ENCODE results near the gene ACCS.

The ACCS gene

DNA sequence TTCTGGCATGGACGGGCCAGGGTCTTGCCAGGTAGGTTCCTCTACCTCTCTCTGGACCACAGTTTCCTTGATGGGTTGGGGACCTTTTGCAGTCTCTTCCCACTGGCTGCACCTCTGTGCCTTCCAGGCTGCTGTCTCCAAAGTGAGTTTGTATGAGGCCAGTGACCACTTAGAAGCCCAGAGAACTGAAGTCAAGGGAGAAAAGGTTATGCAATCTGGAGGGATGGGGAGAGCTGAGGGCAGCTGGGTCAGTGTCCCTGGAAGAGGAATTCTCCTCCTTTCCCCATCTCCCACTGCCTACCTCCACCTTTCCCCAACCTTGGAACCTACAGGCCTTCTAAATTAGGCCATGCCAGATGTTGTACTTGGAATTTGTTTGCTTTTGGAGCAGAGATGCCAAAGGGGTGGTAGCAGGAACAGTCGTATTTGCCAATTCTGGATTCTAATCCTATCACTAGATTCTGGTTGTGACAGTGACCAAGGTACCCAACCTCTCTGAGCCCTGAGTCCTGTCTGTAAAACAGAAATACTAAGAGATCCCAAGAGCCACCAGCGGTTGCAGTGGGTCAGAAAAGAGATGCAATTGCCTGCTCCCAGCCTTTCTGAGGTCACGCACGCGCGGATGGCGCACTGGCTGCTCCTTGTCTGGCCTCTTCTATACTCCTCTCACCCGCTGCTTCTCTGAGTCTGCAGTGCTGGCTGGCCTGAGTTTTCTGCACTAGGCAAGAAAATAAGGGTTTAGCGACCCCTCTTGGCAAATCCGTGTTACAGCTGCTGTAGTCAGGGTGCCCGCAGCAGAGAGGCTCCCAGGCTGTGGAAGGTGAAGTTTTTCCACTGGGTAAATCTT is 29.0 kb upstream of the ACCS start:
- no peak for DNase-seq (ENCODE audit: extremely low read depth in 1 of 2, low read depth in 1 of 2)

DNA sequence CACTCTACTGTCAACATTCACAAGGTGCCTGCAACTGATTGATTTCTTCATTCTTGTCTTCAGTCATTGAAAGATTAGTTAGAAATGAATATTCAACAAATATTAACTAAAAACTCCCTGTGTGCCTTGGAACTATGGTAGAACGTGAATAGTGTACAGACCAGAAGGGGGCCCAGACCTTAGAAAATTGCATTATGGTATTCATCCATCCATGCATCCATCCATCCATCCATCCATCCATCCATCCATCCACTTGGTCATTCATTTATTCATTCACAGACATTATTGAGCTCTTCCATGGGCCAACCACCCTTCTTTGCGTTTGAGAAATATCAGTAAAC is 28.4 kb upstream of the ACCS start:
- no peak for DNase-seq (ENCODE audit: extremely low read depth in 1 of 2, low read depth in 1 of 2)

DNA sequence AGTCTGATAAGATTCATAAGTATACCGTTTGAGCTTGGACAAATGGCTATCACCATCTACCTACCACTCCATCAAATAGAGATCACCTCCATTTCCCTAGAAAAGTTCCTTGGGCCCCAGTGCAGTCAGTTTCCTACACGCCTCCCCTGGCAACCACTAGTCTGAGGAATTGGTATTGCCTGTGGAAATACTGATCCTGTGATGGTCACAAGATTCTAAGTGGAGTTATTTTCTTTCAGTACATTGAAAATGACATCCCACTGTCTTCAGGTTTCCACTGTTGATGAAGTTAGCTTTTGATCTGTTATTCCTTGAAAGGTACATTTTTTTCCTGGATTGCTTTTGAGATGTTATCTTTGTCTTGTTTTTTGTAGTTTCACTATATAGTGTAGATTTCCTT is 22.9 kb upstream of the ACCS start:
- DNase-seq (ENCODE audit: extremely low read depth in 1 of 2, low read depth in 1 of 2), result no peak

DNA sequence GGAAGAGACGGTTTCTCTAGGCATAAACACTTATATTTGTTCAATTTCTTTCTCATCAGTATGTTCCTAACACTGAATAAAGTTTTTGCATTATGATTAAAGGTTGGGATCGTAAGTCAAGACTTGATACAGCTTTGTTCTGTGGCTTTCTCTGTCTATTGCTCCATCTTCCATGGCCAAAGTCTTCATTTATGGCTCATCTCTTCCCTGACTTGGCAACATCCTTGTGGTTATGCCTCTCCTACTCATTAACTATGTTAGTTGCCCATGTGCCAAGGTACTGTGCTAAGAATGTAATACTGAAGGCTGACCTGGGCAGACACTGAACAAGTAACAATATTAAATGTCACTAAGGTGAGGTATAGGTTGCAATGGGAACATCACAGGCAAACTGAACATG is 19.9 kb upstream of the ACCS start:
- no peak for DNase-seq (ENCODE audit: extremely low read depth in 1 of 2, low read depth in 1 of 2)

DNA sequence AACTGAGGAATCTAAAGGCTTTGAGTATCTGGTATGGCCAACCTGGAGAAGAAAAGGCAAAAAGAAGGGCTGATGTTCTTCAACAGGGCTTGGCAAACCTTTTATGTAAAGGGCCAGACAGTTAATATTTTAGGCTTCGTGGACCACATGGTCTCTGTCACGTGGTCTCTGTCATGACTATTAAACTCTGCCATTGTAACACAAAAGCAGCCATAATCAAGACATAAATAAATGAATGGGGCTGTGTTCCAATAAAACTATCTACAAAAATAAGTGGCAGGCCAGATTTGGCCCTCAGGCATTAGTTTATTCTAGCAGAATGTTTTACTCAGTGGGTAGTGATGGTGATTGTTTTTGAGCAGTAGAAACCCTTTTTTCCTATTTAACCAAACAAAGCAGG is 18.8 kb upstream of the ACCS start:
- no peak for DNase-seq (ENCODE audit: extremely low read depth in 1 of 2, low read depth in 1 of 2)

DNA sequence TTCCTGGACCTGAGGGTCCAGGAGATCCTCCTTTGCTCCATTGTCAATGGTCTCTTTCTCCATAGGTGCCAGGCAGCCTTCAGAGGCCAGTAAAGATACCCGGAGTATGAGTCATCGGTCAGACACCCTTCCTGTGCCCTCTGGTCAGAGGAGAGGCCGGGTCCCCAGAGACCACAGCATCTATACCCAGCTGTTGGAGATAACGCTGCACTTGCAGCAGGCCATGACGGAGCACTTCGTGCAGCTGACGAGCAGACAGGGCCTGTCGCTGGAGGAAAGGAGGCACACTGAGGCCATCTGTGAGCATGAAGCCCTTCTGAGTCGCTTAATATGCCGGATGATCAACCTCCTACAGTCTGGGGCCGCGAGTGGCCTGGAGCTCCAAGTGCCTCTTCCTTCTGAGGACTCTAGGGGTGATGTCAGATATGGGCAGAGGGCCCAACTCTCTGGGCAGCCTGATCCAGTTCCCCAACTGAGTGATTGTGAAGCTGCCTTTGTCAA is 18.1 kb upstream of the ACCS start, which contains the start of gene ACCSL:
Gene ACCSL, plus strand, starts transcription at position 51 of the 501 bp plus-strand sequence. Its CDS starts 56 bp downstream, at position 107.
- no peak for DNase-seq (ENCODE audit: extremely low read depth in 1 of 2, low read depth in 1 of 2)

DNA sequence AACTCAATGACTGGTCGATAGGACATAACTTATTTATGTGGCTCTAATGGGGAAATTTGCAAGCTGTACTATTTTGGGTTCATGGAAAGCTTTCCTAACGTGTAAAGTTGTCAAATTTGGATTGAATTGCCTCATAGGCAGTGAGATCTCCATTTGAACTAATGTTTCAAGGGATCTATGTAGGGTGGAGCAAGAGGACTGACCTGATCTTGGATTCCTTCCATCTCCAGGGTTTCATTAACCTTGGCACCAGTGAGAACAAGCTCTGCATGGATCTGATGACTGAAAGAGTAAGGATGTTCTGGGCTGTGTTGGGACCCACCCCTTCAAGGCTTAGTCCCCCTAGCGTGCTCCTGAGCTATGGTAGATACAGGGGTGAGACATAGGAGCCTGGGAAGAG is 16.2 kb upstream of the ACCS start:
- DNase-seq (ENCODE audit: extremely low read depth in 1 of 2, low read depth in 1 of 2), result no peak

DNA sequence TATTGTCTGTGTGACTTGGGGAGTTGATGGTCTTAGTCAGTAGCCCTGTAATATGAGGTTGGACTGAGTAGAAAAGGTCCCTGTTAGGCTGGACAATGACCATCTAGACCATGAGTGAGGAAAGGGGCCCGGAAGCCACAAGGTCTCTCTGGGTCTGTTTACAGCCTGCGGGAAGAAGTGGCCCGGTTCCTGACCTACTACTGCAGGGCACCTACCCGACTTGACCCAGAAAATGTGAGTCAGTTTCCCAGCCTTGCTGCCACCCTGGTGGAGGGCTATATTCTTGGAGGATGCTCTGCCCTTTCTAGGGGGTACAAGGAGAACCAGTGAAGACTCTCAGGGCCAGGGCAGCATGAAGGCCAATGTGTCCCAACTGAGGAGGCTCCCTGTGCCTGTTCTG is 14.9 kb upstream of the ACCS start:
- DNase-seq (ENCODE audit: extremely low read depth in 1 of 2, low read depth in 1 of 2), result no peak

DNA sequence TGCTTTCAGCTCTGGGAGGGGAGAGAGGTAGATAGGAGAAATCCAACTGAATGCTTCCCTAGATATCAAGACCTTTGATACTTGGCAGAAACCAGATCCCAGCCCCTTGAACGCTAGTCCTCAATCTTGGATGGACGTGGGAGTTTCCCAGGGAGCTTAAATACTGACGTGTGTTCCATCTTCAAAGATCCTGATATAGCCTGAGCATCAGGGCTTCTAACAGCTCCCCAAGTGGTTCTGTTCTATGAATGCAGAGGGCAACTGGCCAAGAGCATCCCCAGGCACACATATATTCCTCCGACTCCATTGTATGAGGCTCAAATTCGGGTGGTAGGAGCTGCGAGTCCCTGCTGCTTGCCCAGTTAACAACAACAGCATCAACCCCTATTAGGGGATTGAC is 8.7 kb upstream of the ACCS start:
- DNase-seq (ENCODE audit: extremely low read depth in 1 of 2, low read depth in 1 of 2), result no peak

DNA sequence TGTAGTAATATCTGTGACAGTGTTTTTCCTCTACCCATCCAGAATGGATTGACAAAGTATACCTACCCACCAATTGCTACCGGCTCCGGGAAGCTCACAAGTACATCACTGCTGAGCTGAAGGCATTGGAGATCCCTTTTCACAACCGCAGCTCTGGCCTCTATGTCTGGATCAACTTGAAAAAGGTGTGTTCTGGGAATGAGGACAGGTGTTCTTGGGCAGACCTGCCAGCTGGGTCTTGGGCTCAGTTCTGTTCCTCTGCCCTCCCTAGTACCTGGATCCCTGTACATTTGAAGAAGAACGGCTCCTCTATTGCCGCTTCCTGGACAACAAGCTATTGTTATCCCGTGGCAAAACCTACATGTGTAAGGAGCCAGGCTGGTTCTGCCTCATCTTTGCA is 7.8 kb upstream of the ACCS start:
- DNase-seq (ENCODE audit: extremely low read depth in 1 of 2, low read depth in 1 of 2), result no peak

DNA sequence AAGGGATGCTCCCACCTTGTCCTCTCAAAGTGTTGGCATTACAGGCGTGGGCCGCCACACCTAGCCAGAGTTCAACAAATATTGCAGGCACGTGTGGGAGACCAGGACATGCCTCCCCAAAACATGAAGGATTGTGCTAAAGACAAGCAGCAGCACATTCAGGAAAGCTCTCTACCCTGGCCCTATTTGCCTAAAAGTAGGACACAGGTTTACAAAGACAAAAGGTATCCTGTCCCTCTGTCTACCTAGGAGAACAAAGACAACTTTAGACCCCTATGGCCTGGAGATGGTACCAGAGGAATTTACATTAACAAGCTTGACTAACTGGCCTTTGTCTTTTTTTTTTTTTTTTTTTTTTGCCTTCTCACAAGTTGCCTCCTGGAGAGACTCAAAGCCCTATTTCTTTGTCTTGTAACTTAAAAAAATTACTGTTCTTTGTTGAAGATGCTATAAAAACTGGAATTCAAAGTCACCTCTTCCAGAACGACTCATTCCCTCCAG is 859 bp upstream of the ACCS start:
- no peak for DNase-seq (ENCODE audit: extremely low read depth in 1 of 2, low read depth in 1 of 2)

DNA sequence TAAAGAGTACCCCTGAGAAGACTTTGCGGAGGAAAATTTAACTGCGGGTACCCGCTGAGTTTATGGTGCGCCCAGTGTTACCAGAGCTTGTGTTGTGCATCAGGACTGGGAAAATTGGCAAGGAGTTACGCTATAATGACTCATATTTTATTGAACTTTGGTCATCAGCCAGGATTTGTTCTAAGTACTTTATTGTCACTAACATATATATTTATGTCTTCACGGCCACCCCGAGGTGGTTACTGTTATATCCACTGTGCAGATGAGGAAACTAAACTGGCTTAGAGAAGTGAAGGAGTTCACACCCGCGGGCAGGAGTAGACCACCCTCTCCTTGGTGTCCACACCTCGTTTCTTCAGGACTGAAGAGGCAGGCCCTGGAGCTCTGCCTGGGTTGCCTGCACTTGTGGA is 667 bp downstream of the ACCS start:
- no peak for DNase-seq (ENCODE audit: extremely low read depth in 1 of 2, low read depth in 1 of 2)

DNA sequence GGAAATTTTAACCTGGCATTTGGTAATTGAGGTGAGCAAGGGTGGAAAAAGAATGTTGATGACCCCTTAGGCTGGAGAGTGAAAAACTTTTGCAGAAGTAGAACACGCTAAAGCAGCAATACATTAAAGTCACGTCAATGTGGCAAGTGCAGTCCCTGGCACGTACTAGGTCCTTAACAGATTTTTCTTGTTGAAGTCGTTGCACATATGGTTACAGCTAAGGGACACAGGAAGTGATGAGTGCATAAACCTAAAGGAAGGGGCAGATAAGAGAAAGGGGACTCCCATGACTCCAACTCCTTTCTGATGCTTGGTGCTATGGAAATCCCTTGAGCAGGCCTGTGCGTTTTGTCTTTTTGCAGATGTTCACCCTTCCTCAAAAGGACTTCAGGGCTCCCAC is 1.2 kb downstream of the ACCS start:
- no peak for DNase-seq (ENCODE audit: extremely low read depth in 1 of 2, low read depth in 1 of 2)

DNA sequence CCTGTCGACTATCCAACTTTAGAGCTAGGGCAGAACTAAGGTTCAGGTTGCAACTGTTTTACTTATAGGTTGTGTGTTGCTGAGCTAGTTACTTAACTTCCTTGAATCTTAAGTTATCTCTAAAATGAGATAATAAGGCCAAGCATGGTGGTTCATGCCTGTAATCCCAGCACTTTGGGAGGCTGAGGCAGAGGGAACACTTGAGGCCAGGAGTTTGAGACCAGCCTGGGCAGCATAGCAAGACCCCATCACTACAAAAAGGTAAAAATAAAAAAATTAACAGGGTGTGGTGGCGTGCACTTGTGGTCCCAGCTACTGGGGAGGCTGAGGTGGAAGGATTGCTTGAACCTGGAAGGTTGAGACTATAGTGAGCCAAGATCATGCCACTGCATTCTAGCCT is 2.1 kb downstream of the ACCS start:
- no peak for DNase-seq (ENCODE audit: extremely low read depth in 1 of 2, low read depth in 1 of 2)

DNA sequence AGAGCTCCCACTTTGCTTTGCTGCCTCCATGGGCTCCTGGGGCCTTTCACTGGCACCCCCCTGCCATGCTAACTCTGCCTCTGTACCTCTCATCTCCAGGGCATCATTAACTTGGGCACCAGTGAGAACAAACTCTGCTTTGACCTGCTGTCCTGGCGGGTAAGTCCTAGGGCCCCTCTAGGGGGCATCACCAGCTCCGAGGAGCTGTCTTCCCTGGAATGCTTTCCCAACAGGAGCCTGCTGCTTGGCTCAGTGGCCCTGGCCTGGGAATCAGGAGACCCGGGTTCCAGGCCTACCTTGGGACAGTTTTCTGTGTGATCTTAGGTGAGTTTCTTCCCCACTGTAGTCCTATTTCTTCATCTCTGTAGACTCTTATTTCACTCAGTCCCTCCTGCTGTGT is 5.1 kb downstream of the ACCS start:
- no peak for DNase-seq (ENCODE audit: extremely low read depth in 1 of 2, low read depth in 1 of 2)

DNA sequence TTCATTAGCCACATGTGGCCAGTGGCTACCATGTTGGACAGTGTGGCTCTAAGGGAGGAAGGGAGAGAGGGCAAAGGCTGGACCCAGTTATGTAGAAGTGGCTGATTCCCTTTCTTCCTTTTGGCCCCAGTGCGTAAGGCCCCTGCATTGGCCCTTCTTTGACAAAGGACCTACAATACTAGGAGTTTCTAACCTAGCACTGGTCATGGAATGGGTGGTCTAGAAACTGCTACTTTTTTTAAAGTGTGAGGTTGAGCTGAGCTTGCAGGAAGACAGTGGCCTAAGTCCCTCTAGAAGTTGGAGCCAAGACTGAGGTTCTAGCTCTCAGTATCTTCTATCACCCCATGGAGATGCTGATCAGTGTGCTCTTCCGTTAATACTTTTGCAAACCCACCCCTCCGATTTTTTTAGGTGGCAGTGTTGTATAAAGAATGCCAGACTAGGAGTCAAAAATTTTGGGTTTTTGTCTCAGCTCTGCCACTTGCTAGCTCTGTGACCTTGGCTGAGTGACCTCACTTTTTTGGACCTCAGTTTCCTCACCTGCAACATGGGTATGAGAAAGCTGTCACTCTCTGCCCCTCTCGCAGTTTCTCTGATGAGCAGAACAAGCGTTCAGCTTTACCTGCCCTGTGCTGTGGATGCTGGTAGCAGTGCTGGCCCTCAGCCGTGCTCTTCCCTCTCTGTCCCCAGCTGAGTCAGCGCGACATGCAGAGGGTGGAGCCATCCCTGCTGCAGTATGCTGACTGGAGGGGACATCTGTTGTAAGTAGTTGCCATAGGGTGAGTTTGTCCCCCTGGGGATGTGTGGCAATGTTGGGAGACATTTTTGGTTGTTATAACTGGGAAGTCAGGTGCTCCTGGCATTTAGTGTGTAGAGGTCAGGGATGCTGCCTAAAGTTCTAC is 6.9 kb downstream of the ACCS start:
- no peak for DNase-seq (ENCODE audit: extremely low read depth in 1 of 2, low read depth in 1 of 2)

DNA sequence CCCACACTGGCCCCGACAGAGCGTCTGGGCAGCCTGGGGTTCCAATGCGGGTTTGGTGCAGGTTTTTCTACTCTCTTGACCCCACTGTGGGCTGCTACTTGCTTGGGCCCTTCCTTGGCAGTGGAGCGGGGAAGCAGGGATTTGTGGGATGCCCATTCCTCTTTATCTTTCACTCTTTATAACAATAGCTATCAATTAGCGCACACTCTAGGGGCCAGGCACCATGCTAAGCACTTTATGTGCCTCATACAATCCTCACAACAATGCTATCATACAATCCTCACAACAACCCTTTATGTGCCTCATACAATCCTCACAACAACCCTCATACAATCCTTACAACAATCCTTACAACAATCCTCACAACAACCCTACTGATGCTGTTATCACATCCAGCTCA is 12.7 kb downstream of the ACCS start:
- no peak for DNase-seq (ENCODE audit: extremely low read depth in 1 of 2, low read depth in 1 of 2)

DNA sequence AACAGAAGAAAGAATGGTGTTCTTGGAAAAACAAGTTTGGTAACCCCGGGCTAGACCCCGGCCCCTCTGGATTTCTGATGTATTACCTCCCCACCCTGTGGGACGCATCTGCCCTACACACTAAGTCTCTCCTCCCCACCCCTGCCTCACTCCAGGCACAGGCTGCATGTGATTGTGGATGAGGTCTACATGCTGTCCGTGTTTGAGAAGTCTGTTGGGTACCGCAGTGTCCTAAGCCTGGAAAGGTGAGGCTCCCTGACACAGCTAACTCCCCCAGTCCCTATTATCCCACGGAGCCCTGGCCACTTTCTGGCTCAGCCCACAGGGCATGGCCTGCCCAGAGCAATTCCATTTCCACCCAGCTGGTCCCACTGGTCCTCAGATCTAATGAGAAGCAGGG is 13.3 kb downstream of the ACCS start:
- no peak for DNase-seq (ENCODE audit: extremely low read depth in 1 of 2, low read depth in 1 of 2)

DNA sequence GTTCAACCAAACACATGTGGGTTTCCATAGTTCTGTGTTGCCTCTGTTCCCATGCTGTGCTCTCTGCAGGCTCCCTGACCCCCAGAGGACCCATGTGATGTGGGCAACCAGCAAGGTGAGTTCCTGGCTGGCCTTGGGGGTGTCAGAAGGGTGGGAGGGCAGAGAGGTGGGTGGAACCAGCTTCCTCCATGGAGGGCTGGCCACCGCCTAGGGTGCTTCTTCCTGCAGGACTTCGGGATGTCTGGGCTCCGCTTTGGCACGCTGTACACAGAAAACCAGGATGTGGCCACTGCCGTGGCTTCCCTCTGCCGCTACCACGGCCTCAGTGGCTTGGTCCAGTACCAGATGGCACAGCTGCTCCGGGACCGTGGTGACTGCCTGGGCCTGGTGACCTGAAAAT is 14.9 kb downstream of the ACCS start:
- no peak for DNase-seq (ENCODE audit: extremely low read depth in 1 of 2, low read depth in 1 of 2)

DNA sequence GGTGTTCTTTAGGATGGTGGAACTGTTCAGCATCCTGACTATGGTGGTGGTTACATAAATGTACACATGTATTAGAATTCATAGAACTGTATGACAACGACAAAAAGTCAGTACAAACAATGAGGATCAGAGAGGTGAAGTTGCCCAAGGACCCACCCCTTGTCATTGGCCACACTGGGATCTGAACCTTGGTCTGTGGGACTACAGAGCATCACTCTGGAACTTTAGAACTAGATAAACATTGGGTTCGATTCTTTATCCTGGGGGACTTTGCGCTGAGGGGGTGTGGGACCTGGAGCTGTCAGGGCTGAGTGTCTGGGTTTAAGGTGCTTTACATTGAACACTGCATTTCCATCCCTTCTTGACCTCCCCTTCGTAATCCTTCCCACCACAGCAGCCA is 16.6 kb downstream of the ACCS start:
- DNase-seq (ENCODE audit: extremely low read depth in 1 of 2, low read depth in 1 of 2), result no peak

DNA sequence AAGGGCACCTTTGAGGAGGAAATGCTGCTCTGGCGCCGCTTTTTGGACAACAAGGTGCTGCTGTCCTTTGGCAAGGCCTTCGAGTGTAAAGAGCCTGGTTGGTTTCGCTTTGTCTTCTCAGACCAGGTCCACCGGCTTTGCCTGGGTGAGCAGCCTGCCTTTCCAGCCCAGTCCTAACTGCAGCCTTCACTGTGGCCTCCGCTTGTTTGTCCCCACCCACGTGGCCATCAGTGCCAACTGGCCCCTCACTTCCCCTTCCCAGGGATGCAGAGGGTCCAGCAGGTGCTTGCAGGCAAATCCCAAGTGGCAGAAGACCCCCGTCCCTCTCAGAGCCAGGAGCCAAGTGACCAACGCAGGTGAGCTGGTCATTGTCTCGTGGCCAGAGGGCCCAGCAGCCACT is 17.4 kb downstream of the ACCS start:
- no peak for DNase-seq (ENCODE audit: extremely low read depth in 1 of 2, low read depth in 1 of 2)

DNA sequence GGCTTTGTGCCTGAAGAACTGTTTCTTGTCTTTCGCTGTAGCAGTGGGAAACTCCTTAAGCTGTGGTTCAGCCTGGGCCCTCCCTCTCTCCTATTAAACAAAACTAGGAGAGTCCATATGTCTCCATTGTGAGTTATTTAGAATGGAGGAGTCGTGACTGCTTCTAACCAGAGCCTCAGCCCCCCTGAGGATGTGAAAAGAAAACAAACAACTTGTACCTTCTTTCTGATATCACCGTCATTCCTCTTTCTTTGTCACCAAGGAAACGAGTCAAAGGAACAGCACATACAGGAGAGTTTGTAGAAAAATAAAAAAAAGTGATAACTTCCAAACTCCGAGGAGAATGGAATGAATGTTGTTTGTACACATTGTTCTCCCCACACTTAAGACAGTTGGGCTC is 17.8 kb downstream of the ACCS start:
- DNase-seq (ENCODE audit: extremely low read depth in 1 of 2, low read depth in 1 of 2), result no peak

Data from activated CD8-positive, alpha-beta memory T cell treated with anti-CD3 and anti-CD28 coated beads for 1 hour (primary cell).